A673 (cell line): Measurements from ENCODE around the gene ORC5.

ENCODE experiments used
- CTCF ChIP-seq: fragments of 300-800, 200-600 bp; sonication (generic); conservative IDR thresholded peaks from 2 replicates; pipeline ENCODE4 v1.5.1; 2017; ENCODE audit warnings: low read depth, mild to moderate bottlenecking, antibody characterized with exemption, low read length, moderate library complexity, mixed read lengths
- EZH2 ChIP-seq: fragments of 200-600 bp; sonication (generic); IDR thresholded peaks from 2 replicates; pipeline ENCODE4 v1.6.1; 2017; ENCODE audit warnings: borderline replicate concordance, low read depth, mild to moderate bottlenecking, mixed read lengths, antibody characterized with exemption, low read length; ENCODE audit not compliant: poor library complexity, severe bottlenecking

GRCh38 chr7:104230606-104231005 lies 22.8 kb upstream of the ORC5 start:
- TF ChIP-seq CTCF (no peak), EZH2 (no peak)
